Panc1 (cell line): ENCODE results near the gene EDRF1. TPM values are rescaled to one million over a fixed set of nuclear protein-coding genes. Genes with fewer than 3 reads are reported as not detected.

Experiments used
- ATAC-seq: fragments of 200-7000 bp; cut with Tn5 transposase; 2 replicates; pipeline ENCODE4 v1.9.1; 2020; ENCODE audit warnings: mild to moderate bottlenecking, moderate library complexity
- BruUV-seq: library from RNA; stranded (reverse); fragments of 400-500 nt; replicated peaks from 2 replicates; lab custom pipeline; 2021; lab: Mats Ljungman, UMichigan
- CTCF ChIA-PET: fragments of 300-600 bp; sonication (Branson Sonifier 250); formaldehyde crosslinking; loops from one replicate; lab custom pipeline; 2022; ENCODE audit warnings: antibody characterized with exemption; lab: Charles Lee
- POLR2A ChIA-PET: fragments of 300-600 bp; sonication (Branson Sonifier 250); formaldehyde crosslinking; loops from one replicate; lab custom pipeline; 2022; ENCODE audit warnings: antibody characterized with exemption; lab: Charles Lee
- DNase-seq: peaks from one replicate; pipeline ENCODE4 v3.0.0-alpha.2; 2010; ENCODE audit warnings: low read depth, low spot score
- H3K27ac ChIP-seq: 2 replicates; pipeline ENCODE4 v1.5.1; 2011; ENCODE audit warnings: mild to moderate bottlenecking, low read length, inconsistent platforms
- H3K27me3 ChIP-seq: fragments of 200-500 bp; sonication (Bioruptor generic); 2 replicates; pipeline ENCODE4 v1.6.0; 2014; ENCODE audit warnings: low read length, inconsistent platforms; ENCODE audit not compliant: control insufficient read depth, insufficient read depth
- H3K36me3 ChIP-seq: fragments of 200-500 bp; sonication (Bioruptor generic); 2 replicates; pipeline ENCODE4 v1.5.1; 2014; ENCODE audit warnings: inconsistent platforms, mild to moderate bottlenecking, low read length, moderate library complexity; ENCODE audit not compliant: control insufficient read depth, insufficient read depth
- H3K4me1 ChIP-seq: 2 replicates; pipeline ENCODE4 v1.5.1; 2011; ENCODE audit warnings: inconsistent platforms, mild to moderate bottlenecking, low read length, moderate library complexity; ENCODE audit not compliant: control insufficient read depth, insufficient read depth
- H3K4me3 ChIP-seq, 2 experiments: 2 replicates each; pipeline ENCODE4 v1.5.1; 2011 to 2012; ENCODE audit warnings: low read depth in 2 of 2, low read length in 2 of 2, mild to moderate bottlenecking in 2 of 2, inconsistent platforms in 1 of 2, moderate library complexity in 1 of 2
- H3K9me3 ChIP-seq: fragments of 200-500 bp; sonication (Bioruptor generic); 2 replicates; pipeline ENCODE4 v1.5.1; 2014; ENCODE audit warnings: low read depth, mild to moderate bottlenecking, inconsistent platforms, low read length, moderate library complexity; ENCODE audit not compliant: control insufficient read depth, insufficient read depth
- CTCF ChIP-seq: fragments of 450-650 bp; IDR thresholded peaks from 2 replicates; pipeline ENCODE4 v1.5.1; 2017; ENCODE audit warnings: mild to moderate bottlenecking
- POLR2AphosphoS5 ChIP-seq: IDR thresholded peaks from 2 replicates; pipeline ENCODE4 v1.6.1; 2012; ENCODE audit warnings: mild to moderate bottlenecking, low read depth, low read length, moderate library complexity
- REST ChIP-seq, 2 experiments: IDR thresholded peaks; 2 replicates each; pipeline ENCODE4 v1.6.1; 2011 to 2012; ENCODE audit warnings: low read depth in 2 of 2, control low read depth in 1 of 2, low read length in 1 of 2, mild to moderate bottlenecking in 1 of 2, moderate library complexity in 1 of 2; ENCODE audit not compliant: insufficient read depth in 1 of 2
- SIN3A ChIP-seq: IDR thresholded peaks from 2 replicates; pipeline ENCODE4 v1.6.1; 2012; ENCODE audit warnings: low read depth, mild to moderate bottlenecking, low read length, moderate library complexity, borderline replicate concordance; ENCODE audit not compliant: insufficient read depth
- TCF7L2 ChIP-seq: IDR thresholded peaks from 2 replicates; pipeline ENCODE4 v1.6.1; 2011; ENCODE audit warnings: mild to moderate bottlenecking, low read depth, low read length, inconsistent platforms
- in situ Hi-C: cut with HindIII; loops from 2 replicates; pipeline ENCODE4 v1.10.0; 2016; ENCODE audit warnings: low sequenced_read_pairs, low pct_unique_long_range_greater_than_20kb
- intact Hi-C: fragments of 100-400 bp; cut with micrococcal nuclease; formaldehyde crosslinking; loops from one replicate; pipeline ENCODE4 v1.10.0; 2022; ENCODE audit not compliant: unreplicated experiment
- total RNA-seq: library from RNA; stranded (reverse); gene quantifications from one replicate; pipeline ENCODE4 v1.2.1, GENCODE V29; 2021; ENCODE audit not compliant: unreplicated experiment

EDRF1 gene
- total RNA-seq, 1 experiment from 2014 or later: 36.3 TPM

GRCh38 chr10:125779403-125780327 is 60.2 kb downstream of the EDRF1 start:
- CTCF ChIA-PET: no interaction called here
- TF ChIP-seq TCF7L2: no peak
- TF ChIP-seq POLR2AphosphoS5: no peak
- TF ChIP-seq SIN3A: no peak
- no peak for TF ChIP-seq REST (IDR thresholded peaks at IDR 0.05; ENCODE audit: insufficient read depth in 1 of 2, low read depth in 2 of 2, low read length in 1 of 2)
- TF ChIP-seq CTCF: no peak
- intact Hi-C loops: no loop called here

GRCh38 chr10:125781374-125781773 is 61.9 kb downstream of the EDRF1 start:
- CTCF ChIA-PET: no interaction called here
- TF ChIP-seq POLR2AphosphoS5 (no peak), SIN3A (no peak), REST (IDR thresholded peaks at IDR 0.05; ENCODE audit: insufficient read depth in 1 of 2, low read depth in 2 of 2, low read length in 1 of 2) (no peak), CTCF (no peak), TCF7L2 (no peak)
- H3K4me1 ChIP-seq: no peaks in the 10 kb centered on the region
- in situ Hi-C loops (no loop called here), intact Hi-C loops (no loop called here)
- no peak overlapping the region for H3K27ac ChIP-seq
- POLR2A ChIA-PET: no interaction called here
- H3K27me3 ChIP-seq: no peaks in the 10 kb centered on the region
- no peaks in the 10 kb centered on the region for H3K36me3 ChIP-seq
- ATAC-seq: no peak
- H3K9me3 ChIP-seq: no peaks in the 10 kb centered on the region
- BruUV-seq: no TSS peak
- DNase-seq: no peak
- no peak overlapping the region for H3K4me3 ChIP-seq

More at GRCh38 chr10:125779403-125780327, 60.2 kb downstream of the EDRF1 start:
- DNase-seq (no peak), ATAC-seq (no peak)
- Histone ChIP-seq H3K36me3 (no peaks in the 10 kb centered on the region), H3K27ac (no peak overlapping the region), H3K9me3 (no peaks in the 10 kb centered on the region), H3K27me3 (no peaks in the 10 kb centered on the region), H3K4me3 (no peak overlapping the region), H3K4me1 (no peaks in the 10 kb centered on the region)
- in situ Hi-C loops: no loop called here
- POLR2A ChIA-PET: no interaction called here
- BruUV-seq: no TSS peak
